GM10266 (cell line): ENCODE measurements around the gene KRTAP10-3.

Experiments used
- DNase-seq: peaks from one replicate; pipeline ENCODE4 v3.0.0; 2012; ENCODE audit errors: extremely low spot score
- CTCF ChIP-seq: IDR thresholded peaks from 2 replicates; pipeline ENCODE4 v1.5.1; 2012; ENCODE audit warnings: mild to moderate bottlenecking, low read depth; ENCODE audit not compliant: control insufficient read depth, insufficient read depth; ENCODE audit errors: missing control alignments

The KRTAP10-3 gene

GRCh38 chr21:44531606-44532564 is 26.7 kb downstream of the KRTAP10-3 start:
- DNase-seq, result no peak
- no peak for TF ChIP-seq CTCF

GRCh38 chr21:44530903-44531605 is 27.5 kb downstream of the KRTAP10-3 start:
- DNase-seq, result no peak
- TF ChIP-seq CTCF, result no peak

- no peak for TF ChIP-seq CTCF
- DNase-seq, result no peak
Measured at GRCh38 chr21:44530221-44530902, 28.2 kb downstream of the KRTAP10-3 start.

GRCh38 chr21:44529503-44530125 is 29.0 kb downstream of the KRTAP10-3 start:
- no peak for DNase-seq
- no peak for TF ChIP-seq CTCF

- no peak for DNase-seq
- TF ChIP-seq CTCF, result no peak
Measured at GRCh38 chr21:44529011-44529421, 29.6 kb downstream of the KRTAP10-3 start.

GRCh38 chr21:44528634-44528995 is 30.0 kb downstream of the KRTAP10-3 start:
- TF ChIP-seq CTCF, result no peak
- DNase-seq, result no peak
